Tibial nerve (tissue), 4 donors: ENCODE data around the gene CDH4. TPM values are rescaled to one million over a fixed set of nuclear protein-coding genes. Genes with fewer than 3 reads are reported as not detected.

Experiments
- DNase-seq, 2 donors: peaks; one replicate each; pipeline ENCODE4 v3.0.0-alpha.2; 2019; ENCODE audit warnings: low spot score in 2 of 2
- H3K27ac ChIP-seq, 4 donors: fragments of 200-600 bp; sonication (generic) in 3 of 4; one replicate each; pipeline ENCODE4 v1.5.1; 2017 to 2019; ENCODE audit warnings: mild to moderate bottlenecking in 1 of 4
- H3K27me3 ChIP-seq, 2 donors: fragments of 200-600 bp; sonication (generic) in 1 of 2; one replicate each; pipeline versions ENCODE4 v1.5.1 to v1.6.0; 2017 to 2019
- H3K36me3 ChIP-seq, 3 donors: fragments of 200-600 bp; sonication (generic); one replicate each; pipeline ENCODE4 v1.5.1; 2018 to 2019
- H3K4me1 ChIP-seq, 4 donors: fragments of 200-600 bp; sonication (generic) in 3 of 4; one replicate each; pipeline ENCODE4 v1.5.1; 2017 to 2019
- H3K4me3 ChIP-seq, 4 donors: fragments of 200-600 bp; sonication (generic) in 3 of 4; one replicate each; pipeline ENCODE4 v1.5.1; 2017 to 2019; ENCODE audit warnings: mild to moderate bottlenecking in 1 of 4, moderate library complexity in 1 of 4
- H3K9me3 ChIP-seq, 4 donors: fragments of 200-600 bp; sonication (generic) in 3 of 4; one replicate each; pipeline ENCODE4 v1.5.1; 2017 to 2019
- CTCF ChIP-seq, 5 experiments: fragments of 200-600 bp in 3 of 5; fragments of 450-650 bp in 2 of 5; sonication (generic) in 3 of 5; IDR thresholded peaks; one replicate each; pipeline ENCODE4 v1.5.1; 2016 to 2019; ENCODE audit warnings: antibody characterized with exemption in 5 of 5, mild to moderate bottlenecking in 3 of 5, moderate library complexity in 2 of 5
- EP300 ChIP-seq, 2 donors: sonication (generic); formaldehyde crosslinking; IDR thresholded peaks; one replicate each; pipeline ENCODE4 v1.6.1; 2017; ENCODE audit warnings: antibody characterized with exemption in 2 of 2, mild to moderate bottlenecking in 1 of 2
- POLR2A ChIP-seq, 2 donors: fragments of 450-650 bp; IDR thresholded peaks; one replicate each; pipeline ENCODE4 v1.6.1; 2017; ENCODE audit warnings: antibody characterized with exemption in 2 of 2, mild to moderate bottlenecking in 2 of 2, moderate library complexity in 2 of 2
- WGBS, 2 donors: methylation state at CpG; one replicate each; pipeline ENCODE4 v1.1.5; 2018; 5-methylcytosine and 5-hydroxymethylcytosine counted together
- total RNA-seq, 4 donors: library from RNA; depleted of rRNA; stranded (reverse); fragments of >200 nt; gene quantifications; one replicate each; pipeline ENCODE4 v1.1.0, GENCODE V29; 2016

CDH4 gene
- total RNA-seq, 4 donors from 2014 or later, result 0.78 to 2.3 (median 1.0) TPM

GRCh38 chr20:61408951-61409740 lies 157.1 kb downstream of the CDH4 start:
- Histone ChIP-seq H3K9me3 (peaks cover 0 to 18% (median 0%) of the 10 kb centered on the region in 4 donors), H3K4me1 (no peaks in the 10 kb centered on the region), H3K36me3 (no peaks in the 10 kb centered on the region), H3K4me3 (no peak overlapping the region), H3K27me3 (no peaks in the 10 kb centered on the region), H3K27ac (no peak overlapping the region)
- WGBS, 2 donors, result 81 to 85% methylated on average over 20 of the region's 20 CpGs
- no peak for TF ChIP-seq EP300 (IDR thresholded peaks at IDR 0.05)
- no peak for TF ChIP-seq POLR2A (IDR thresholded peaks at IDR 0.05)
- TF ChIP-seq CTCF (IDR thresholded peaks at IDR 0.05), result no peak
- no peak for DNase-seq

GRCh38 chr20:61411743-61412142 lies 159.7 kb downstream of the CDH4 start:
- no peak overlapping the region for H3K27ac ChIP-seq
- 76 to 81% methylated on average over 4 of the region's 4 CpGs for WGBS, 2 donors
- no peak overlapping the region for H3K4me3 ChIP-seq
- DNase-seq, result no peak
- peaks cover 0 to 14% (median 0%) of the 10 kb centered on the region in 4 donors for H3K9me3 ChIP-seq
- H3K4me1 ChIP-seq, result no peaks in the 10 kb centered on the region
- H3K27me3 ChIP-seq, result no peaks in the 10 kb centered on the region
- H3K36me3 ChIP-seq, result no peaks in the 10 kb centered on the region
- TF ChIP-seq POLR2A (IDR thresholded peaks at IDR 0.05) (no peak), CTCF (IDR thresholded peaks at IDR 0.05) (no peak), EP300 (IDR thresholded peaks at IDR 0.05) (no peak)

- H3K9me3 ChIP-seq, result peaks cover 0 to 14% (median 0%) of the 10 kb centered on the region in 4 donors
- no peak overlapping the region for H3K4me3 ChIP-seq
- WGBS, 2 donors, result 96 to 100% methylated on average over 4 of the region's 4 CpGs
- no peak for TF ChIP-seq CTCF (IDR thresholded peaks at IDR 0.05)
- no peak for TF ChIP-seq EP300 (IDR thresholded peaks at IDR 0.05)
- TF ChIP-seq POLR2A (IDR thresholded peaks at IDR 0.05), result no peak
- DNase-seq, result no peak
- no peaks in the 10 kb centered on the region for H3K36me3 ChIP-seq
- H3K27me3 ChIP-seq, result no peaks in the 10 kb centered on the region
- H3K27ac ChIP-seq, result peak overlapping the region in 1 of 4 donors; percentile 46
- H3K4me1 ChIP-seq, result no peaks in the 10 kb centered on the region
These were observed 161.7 kb downstream of the CDH4 start for GRCh38 chr20:61413752-61414151.

GRCh38 chr20:61414455-61414991 lies 162.5 kb downstream of the CDH4 start:
- Histone ChIP-seq H3K4me3 (no peak overlapping the region), H3K27ac (peak overlapping the region in 1 of 4 donors; percentile 46), H3K9me3 (peaks cover 0 to 14% (median 0%) of the 10 kb centered on the region in 4 donors), H3K36me3 (no peaks in the 10 kb centered on the region), H3K4me1 (no peaks in the 10 kb centered on the region), H3K27me3 (no peaks in the 10 kb centered on the region)
- TF ChIP-seq EP300 (IDR thresholded peaks at IDR 0.05) (no peak), POLR2A (IDR thresholded peaks at IDR 0.05) (no peak), CTCF (IDR thresholded peaks at IDR 0.05) (no peak)
- 49% methylated on average over 8 to 9 of the region's 11 CpGs for WGBS, 2 donors
- DNase-seq, result no peak

- H3K9me3 ChIP-seq, result peaks cover 0 to 23% (median 0%) of the 10 kb centered on the region in 4 donors
- no peaks in the 10 kb centered on the region for H3K36me3 ChIP-seq
- H3K27ac ChIP-seq, result no peak overlapping the region
- no peak overlapping the region for H3K4me3 ChIP-seq
- no peaks in the 10 kb centered on the region for H3K4me1 ChIP-seq
- WGBS, 2 donors, result 92 to 93% methylated on average over 7 of the region's 7 CpGs
- DNase-seq, result no peak
- TF ChIP-seq POLR2A (IDR thresholded peaks at IDR 0.05) (no peak), EP300 (IDR thresholded peaks at IDR 0.05) (no peak), CTCF (IDR thresholded peaks at IDR 0.05) (no peak)
- H3K27me3 ChIP-seq, result no peaks in the 10 kb centered on the region
These were observed 164.5 kb downstream of the CDH4 start for GRCh38 chr20:61416546-61416945.
